ENCODE data around the gene TEX14. TPM values are rescaled to one million over a fixed set of nuclear protein-coding genes. Genes with fewer than 3 reads are reported as not detected.

Gene TEX14
- total RNA-seq, 6 donors from 2014 or later = 0.10 to 1.4 (median 0.63) TPM

DNA sequence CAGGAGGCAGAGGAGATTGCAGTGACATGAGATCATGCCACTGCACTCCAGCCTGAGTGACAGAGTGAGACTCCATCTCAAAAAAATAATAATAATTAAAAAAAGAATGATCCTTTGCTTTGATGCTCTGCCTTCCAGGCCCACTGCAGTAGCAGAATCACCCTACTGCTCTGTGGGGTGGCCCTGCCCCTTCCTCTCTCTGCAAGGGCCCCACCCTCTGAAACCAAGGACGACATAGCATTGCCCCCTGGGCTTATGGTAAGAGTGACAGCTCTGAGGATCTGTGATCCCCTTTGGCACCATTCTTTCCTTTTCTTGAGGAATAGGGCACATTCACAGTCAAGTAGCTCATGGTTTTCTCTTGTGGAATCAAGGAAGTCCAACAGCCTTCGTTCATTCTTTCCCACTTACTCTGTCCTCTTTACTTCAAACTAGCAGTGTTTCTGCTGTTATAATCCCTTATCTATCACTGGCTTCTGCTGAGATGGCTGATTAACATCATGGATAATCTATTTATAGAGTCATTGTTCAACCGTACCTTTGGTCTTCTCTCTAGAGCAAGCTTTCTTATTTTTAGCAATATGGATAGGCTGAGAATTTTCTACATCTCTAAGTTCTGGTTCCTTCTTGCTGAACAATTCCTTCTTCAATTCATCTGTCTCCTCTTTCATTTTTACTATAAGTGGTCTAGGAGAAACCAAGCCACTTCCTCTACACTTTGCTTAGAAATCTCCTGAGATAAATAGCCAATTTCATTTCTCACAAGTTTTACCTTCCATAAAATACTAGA lies 14.7 kb upstream of the TEX14 start:
- TF ChIP-seq EP300 (IDR thresholded peaks at IDR 0.05) = no peak
- TF ChIP-seq POLR2A (IDR thresholded peaks at IDR 0.05) = no peak
- TF ChIP-seq, protein P1, sequence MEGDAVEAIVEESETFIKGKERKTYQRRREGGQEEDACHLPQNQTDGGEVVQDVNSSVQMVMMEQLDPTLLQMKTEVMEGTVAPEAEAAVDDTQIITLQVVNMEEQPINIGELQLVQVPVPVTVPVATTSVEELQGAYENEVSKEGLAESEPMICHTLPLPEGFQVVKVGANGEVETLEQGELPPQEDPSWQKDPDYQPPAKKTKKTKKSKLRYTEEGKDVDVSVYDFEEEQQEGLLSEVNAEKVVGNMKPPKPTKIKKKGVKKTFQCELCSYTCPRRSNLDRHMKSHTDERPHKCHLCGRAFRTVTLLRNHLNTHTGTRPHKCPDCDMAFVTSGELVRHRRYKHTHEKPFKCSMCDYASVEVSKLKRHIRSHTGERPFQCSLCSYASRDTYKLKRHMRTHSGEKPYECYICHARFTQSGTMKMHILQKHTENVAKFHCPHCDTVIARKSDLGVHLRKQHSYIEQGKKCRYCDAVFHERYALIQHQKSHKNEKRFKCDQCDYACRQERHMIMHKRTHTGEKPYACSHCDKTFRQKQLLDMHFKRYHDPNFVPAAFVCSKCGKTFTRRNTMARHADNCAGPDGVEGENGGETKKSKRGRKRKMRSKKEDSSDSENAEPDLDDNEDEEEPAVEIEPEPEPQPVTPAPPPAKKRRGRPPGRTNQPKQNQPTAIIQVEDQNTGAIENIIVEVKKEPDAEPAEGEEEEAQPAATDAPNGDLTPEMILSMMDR (IDR thresholded peaks at IDR 0.05) = no peak
- TF ChIP-seq POLR2AphosphoS5 (IDR thresholded peaks at IDR 0.05) = no peak
- DNase-seq (no peak), ATAC-seq (ENCODE audit: low FRiP score in 2 of 2) (no peak)
- 68 to 71% methylated on average over 3 of the region's 3 CpGs for WGBS, 2 donors
- Histone ChIP-seq H3K27me3 (no peaks in the 10 kb centered on the region), H3K4me3 (no peak overlapping the region), H3K4me1 (no peaks in the 10 kb centered on the region), H3K27ac (no peak overlapping the region), H3K9me3 (no peaks in the 10 kb centered on the region), H3K36me3 (peaks cover 0 to 34% (median 13%) of the 10 kb centered on the region in 4 donors)

DNA sequence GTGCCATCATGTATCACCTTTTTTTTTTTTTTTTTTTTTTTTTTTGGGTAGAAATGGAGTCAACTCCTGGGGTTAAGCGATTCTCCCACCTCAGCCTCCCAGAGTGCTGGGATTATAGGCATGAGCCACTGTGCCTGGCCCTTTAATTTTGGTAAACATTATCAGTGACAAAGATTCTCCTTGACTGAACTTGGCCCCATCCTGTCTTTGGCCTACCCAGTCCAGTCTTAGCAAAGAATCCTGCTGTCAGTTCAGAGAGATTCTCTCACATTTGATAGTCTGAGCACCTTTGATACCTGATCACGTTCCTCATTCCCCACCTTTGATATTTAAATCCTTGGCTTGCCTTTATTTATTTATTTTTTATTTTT lies 12.1 kb upstream of the TEX14 start:
- Histone ChIP-seq H3K36me3 (peaks cover 0 to 42% (median 22%) of the 10 kb centered on the region in 4 donors), H3K27me3 (no peaks in the 10 kb centered on the region)
- 98% methylated on average over 2 of the region's 2 CpGs for WGBS, 2 donors

DNA sequence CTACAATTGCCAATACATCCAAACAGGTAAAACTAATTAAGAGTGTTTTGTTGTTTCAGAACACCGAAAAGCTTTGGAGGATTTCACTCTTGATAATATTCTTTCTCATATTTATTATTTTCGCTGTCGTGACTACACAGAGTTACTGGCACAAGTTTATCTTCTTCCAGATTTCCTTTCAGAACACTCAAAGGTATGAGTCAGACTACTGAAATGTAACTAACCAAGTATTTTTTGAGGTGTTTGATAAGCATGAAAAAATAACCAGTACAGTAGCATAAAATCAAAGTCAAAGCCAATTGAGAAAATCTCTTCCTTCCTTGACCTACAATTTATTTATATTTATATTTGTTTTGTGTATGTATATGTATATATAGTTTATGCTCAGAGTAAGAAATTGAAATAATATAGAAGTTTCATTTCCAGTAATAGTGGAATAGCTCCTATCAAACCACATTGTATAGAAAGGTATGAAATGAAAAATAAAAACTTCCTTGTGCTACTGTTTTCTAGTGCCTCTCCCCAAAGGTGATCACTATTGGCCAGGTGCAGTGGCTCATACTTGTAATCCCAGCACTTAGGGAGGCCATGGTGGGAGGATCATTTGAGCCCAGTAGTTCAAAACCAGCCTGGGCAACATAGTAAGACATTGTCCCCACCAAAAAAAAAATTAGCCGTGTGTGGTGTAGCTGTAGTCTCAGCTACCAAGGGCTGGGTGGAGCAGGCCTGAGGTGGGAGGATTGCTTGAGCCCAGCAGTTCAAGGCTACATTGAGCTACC lies 11.5 kb upstream of the TEX14 start:
- no peaks in the 10 kb centered on the region for H3K27me3 ChIP-seq
- H3K36me3 ChIP-seq = peaks cover 0 to 42% (median 22%) of the 10 kb centered on the region in 4 donors
- H3K4me1 ChIP-seq = no peaks in the 10 kb centered on the region
- H3K9me3 ChIP-seq = no peaks in the 10 kb centered on the region
- no peak for TF ChIP-seq POLR2A (IDR thresholded peaks at IDR 0.05)
- TF ChIP-seq EP300 (IDR thresholded peaks at IDR 0.05) = no peak
- no peak for TF ChIP-seq POLR2AphosphoS5 (IDR thresholded peaks at IDR 0.05)
- TF ChIP-seq, protein P1 (IDR thresholded peaks at IDR 0.05) = no peak
- ATAC-seq (ENCODE audit: low FRiP score in 2 of 2) (no peak), DNase-seq (no peak)
- WGBS, 2 donors = 75 to 79% methylated on average over 4 of the region's 4 CpGs
- H3K4me3 ChIP-seq = no peak overlapping the region
- no peak overlapping the region for H3K27ac ChIP-seq

More for the DNA sequence above, 12.1 kb upstream of the TEX14 start:
- no peak overlapping the region for H3K4me3 ChIP-seq
- no peaks in the 10 kb centered on the region for H3K4me1 ChIP-seq
- DNase-seq (no peak), ATAC-seq (ENCODE audit: low FRiP score in 2 of 2) (no peak)
- H3K27ac ChIP-seq = no peak overlapping the region
- TF ChIP-seq POLR2A (IDR thresholded peaks at IDR 0.05) (no peak), POLR2AphosphoS5 (IDR thresholded peaks at IDR 0.05) (no peak), EP300 (IDR thresholded peaks at IDR 0.05) (no peak)
- TF ChIP-seq, protein P1 (IDR thresholded peaks at IDR 0.05) = no peak
- H3K9me3 ChIP-seq = no peaks in the 10 kb centered on the region

DNA sequence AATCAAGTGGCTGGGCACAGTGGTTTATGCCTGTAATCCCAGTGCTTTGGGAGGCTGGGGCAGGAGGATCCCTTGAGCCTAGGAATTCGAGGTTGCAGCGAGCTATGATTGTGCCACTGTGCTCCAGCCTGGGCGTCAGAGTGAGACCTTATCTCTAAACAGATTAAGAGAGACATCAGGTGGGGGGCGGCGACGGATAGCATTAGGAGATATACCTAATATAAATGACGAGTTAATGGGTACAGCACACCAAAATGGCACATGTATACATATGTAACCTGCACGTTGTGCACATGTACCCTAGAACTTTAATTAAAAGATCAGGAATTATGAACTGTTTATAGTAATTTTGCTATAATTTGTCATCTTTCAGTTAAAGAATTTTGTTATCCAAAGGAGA lies 10.9 kb upstream of the TEX14 start:
- Histone ChIP-seq H3K27ac (no peak overlapping the region), H3K4me3 (no peak overlapping the region), H3K4me1 (no peaks in the 10 kb centered on the region), H3K9me3 (no peaks in the 10 kb centered on the region), H3K27me3 (no peaks in the 10 kb centered on the region), H3K36me3 (peaks cover 0 to 41% (median 22%) of the 10 kb centered on the region in 4 donors)
- DNase-seq = no peak
- TF ChIP-seq, protein P1 (IDR thresholded peaks at IDR 0.05) = no peak
- no peak for TF ChIP-seq EP300 (IDR thresholded peaks at IDR 0.05)
- 85 to 88% methylated on average over 8 of the region's 8 CpGs for WGBS, 2 donors
- ATAC-seq (ENCODE audit: low FRiP score in 2 of 2) = no peak
